Activated B cell treated with CpG ODN at 0.5 μM for 24 hours (primary cell): Measurements from ENCODE around the gene PRKAR2A. TPM values are rescaled to one million over a fixed set of nuclear protein-coding genes. Genes with fewer than 3 reads are reported as not detected.

Experiments used
- ATAC-seq: fragments of 200-7000 bp; cut with Tn5 transposase; one replicate; pipeline ENCODE4 v1.10.0; 2021; ENCODE audit warnings: low read depth, mild to moderate bottlenecking, moderate library complexity
- CTCF ChIA-PET: fragments of 350-600 bp; sonication (Branson Sonifier 250); formaldehyde crosslinking; loops from one replicate; lab custom pipeline; 2021; ENCODE audit warnings: antibody characterized with exemption; lab: Charles Lee
- POLR2A ChIA-PET: fragments of 350-600 bp; sonication (Branson Sonifier 250); formaldehyde crosslinking; loops from one replicate; lab custom pipeline; 2021; ENCODE audit warnings: antibody characterized with exemption; lab: Charles Lee
- DNase-seq: peaks from one replicate; pipeline ENCODE4 v3.0.0; 2022
- H3K27ac Mint-ChIP-seq: one replicate; pipeline ENCODE4 v1.8.0; 2020; ENCODE audit warnings: mixed read lengths
- H3K27me3 Mint-ChIP-seq: one replicate; pipeline ENCODE4 v1.8.0; 2021; ENCODE audit warnings: mixed read lengths
- H3K36me3 Mint-ChIP-seq: one replicate; pipeline ENCODE4 v1.8.0; 2021; ENCODE audit warnings: low read depth, mixed read lengths
- H3K4me1 Mint-ChIP-seq: one replicate; pipeline ENCODE4 v1.8.0; 2021; ENCODE audit warnings: mixed read lengths
- H3K4me3 Mint-ChIP-seq: one replicate; pipeline ENCODE4 v1.8.0; 2020; ENCODE audit warnings: mild to moderate bottlenecking, mixed read lengths
- H3K9me3 Mint-ChIP-seq: one replicate; pipeline ENCODE4 v1.8.0; 2020; ENCODE audit warnings: mixed read lengths
- CTCF ChIP-seq: fragments of 200-600 bp; IDR thresholded peaks from one replicate; pipeline ENCODE4 v1.8.0; 2022; ENCODE audit warnings: antibody characterized with exemption, mild to moderate bottlenecking
- intact Hi-C: fragments of 100-400 bp; cut with micrococcal nuclease; formaldehyde crosslinking; loops from one replicate; pipeline ENCODE4 v1.15.1; 2024
- total RNA-seq: library from RNA; stranded (reverse); gene quantifications from 2 replicates; pipeline ENCODE4 v1.2.3, GENCODE V29; 2022

The PRKAR2A gene
- total RNA-seq, 1 donor from 2014 or later: 28.0 TPM

- no peak overlapping the region for H3K27ac Mint-ChIP-seq
- intact Hi-C loops: no loop called here
- peaks cover 42% of the 10 kb centered on the region for H3K36me3 Mint-ChIP-seq
- CTCF ChIA-PET: no interaction called here
- DNase-seq (no peak), ATAC-seq (no peak)
- H3K27me3 Mint-ChIP-seq: no peaks in the 10 kb centered on the region
- TF ChIP-seq CTCF: no peak
- no peaks in the 10 kb centered on the region for H3K4me1 Mint-ChIP-seq
- no peak overlapping the region for H3K4me3 Mint-ChIP-seq
- POLR2A ChIA-PET: no interaction called here
- H3K9me3 Mint-ChIP-seq: no peaks in the 10 kb centered on the region
Observed at GRCh38 chr3:48759071-48759470, 88.6 kb downstream of the PRKAR2A start.

- Mint-ChIP-seq H3K27ac (no peak overlapping the region), H3K4me1 (no peaks in the 10 kb centered on the region), H3K36me3 (peaks cover 47% of the 10 kb centered on the region), H3K4me3 (no peak overlapping the region), H3K27me3 (no peaks in the 10 kb centered on the region), H3K9me3 (no peaks in the 10 kb centered on the region)
- DNase-seq: no peak
- ChIA-PET POLR2A (no interaction called here), CTCF (interaction anchor here (0.9 kb wide), 1 partner anchor 17 kb away, joined by 3 read pairs; no protein-coding TSS in a partner anchor)
- intact Hi-C loops: no loop called here
- TF ChIP-seq CTCF: no peak
- ATAC-seq: no peak
Observed at GRCh38 chr3:48756640-48757039, 91.0 kb downstream of the PRKAR2A start.

- no peak for TF ChIP-seq CTCF
- Mint-ChIP-seq H3K4me1 (no peaks in the 10 kb centered on the region), H3K27me3 (no peaks in the 10 kb centered on the region), H3K9me3 (no peaks in the 10 kb centered on the region), H3K36me3 (peaks cover 51% of the 10 kb centered on the region), H3K27ac (no peak overlapping the region), H3K4me3 (no peak overlapping the region)
- intact Hi-C loops: no loop called here
- CTCF ChIA-PET: interaction anchor here (0.6 kb wide), 1 partner anchor 128 kb away, joined by 3 read pairs; no protein-coding TSS in a partner anchor
- DNase-seq (no peak), ATAC-seq (no peak)
- POLR2A ChIA-PET: no interaction called here
Observed at GRCh38 chr3:48750856-48751255, 96.8 kb downstream of the PRKAR2A start.

- POLR2A ChIA-PET: no interaction called here
- no peaks in the 10 kb centered on the region for H3K4me1 Mint-ChIP-seq
- peaks cover 54% of the 10 kb centered on the region for H3K36me3 Mint-ChIP-seq
- H3K9me3 Mint-ChIP-seq: no peaks in the 10 kb centered on the region
- DNase-seq (no peak), ATAC-seq (no peak)
- H3K27ac Mint-ChIP-seq: no peak overlapping the region
- H3K4me3 Mint-ChIP-seq: no peak overlapping the region
- CTCF ChIA-PET: interaction anchor here (0.9 kb wide), 1 partner anchor 9 kb away, joined by 4 read pairs; no protein-coding TSS in a partner anchor
- H3K27me3 Mint-ChIP-seq: no peaks in the 10 kb centered on the region
- no peak for TF ChIP-seq CTCF
- intact Hi-C loops: no loop called here
Observed at GRCh38 chr3:48748754-48749153, 98.9 kb downstream of the PRKAR2A start.

- CTCF ChIA-PET: interaction anchor here (0.6 kb wide), 1 partner anchor 206 kb away, joined by 3 read pairs; no protein-coding TSS in a partner anchor
- H3K4me1 Mint-ChIP-seq: no peaks in the 10 kb centered on the region
- TF ChIP-seq CTCF: no peak
- H3K9me3 Mint-ChIP-seq: no peaks in the 10 kb centered on the region
- DNase-seq: no peak
- no peak for ATAC-seq
- intact Hi-C loops: no loop called here
- no peak overlapping the region for H3K27ac Mint-ChIP-seq
- H3K27me3 Mint-ChIP-seq: no peaks in the 10 kb centered on the region
- H3K4me3 Mint-ChIP-seq: no peak overlapping the region
- H3K36me3 Mint-ChIP-seq: peaks cover 50% of the 10 kb centered on the region
- POLR2A ChIA-PET: interaction anchor here (0.7 kb wide), 2 partner anchors 77 to 325 kb away, joined by 6 to 7 read pairs; no protein-coding TSS in a partner anchor
Observed at GRCh38 chr3:48747706-48748105, 100.0 kb downstream of the PRKAR2A start.
